ENCODE data around the gene GABRB3.
A peak's percentile ranks its signal among the peaks of the same experiment; 100 is the strongest.

The GABRB3 gene

GRCh38 chr15:26670116-26670515 is 102.8 kb downstream of the GABRB3 start:
- DNase-seq, result no peak

GRCh38 chr15:26667222-26667988 is 105.5 kb downstream of the GABRB3 start:
- no peak for DNase-seq

- no peak for DNase-seq
Measured at GRCh38 chr15:26665957-26666791, 106.7 kb downstream of the GABRB3 start.

GRCh38 chr15:26662283-26662682 is 110.6 kb downstream of the GABRB3 start:
- DNase-seq, result no peak

GRCh38 chr15:26661748-26662147 is 111.1 kb downstream of the GABRB3 start:
- DNase-seq, result peak; percentile 1

- no peak for DNase-seq
Measured at GRCh38 chr15:26661107-26661506, 111.8 kb downstream of the GABRB3 start.

- DNase-seq, result no peak
Measured at GRCh38 chr15:26660241-26660640, 112.6 kb downstream of the GABRB3 start.

GRCh38 chr15:26658290-26658689 is 114.6 kb downstream of the GABRB3 start:
- no peak for DNase-seq

GRCh38 chr15:26656080-26656479 is 116.8 kb downstream of the GABRB3 start:
- no peak for DNase-seq

GRCh38 chr15:26651909-26652308 is 121.0 kb downstream of the GABRB3 start:
- DNase-seq, result no peak

GRCh38 chr15:26648676-26649075 is 124.2 kb downstream of the GABRB3 start:
- no peak for DNase-seq

- no peak for DNase-seq
Measured at GRCh38 chr15:26644948-26645347, 127.9 kb downstream of the GABRB3 start.

- no peak for DNase-seq
Measured at GRCh38 chr15:26641144-26641543, 131.7 kb downstream of the GABRB3 start.

- no peak for DNase-seq
Measured at GRCh38 chr15:26640601-26641000, 132.3 kb downstream of the GABRB3 start.

GRCh38 chr15:26639966-26640365 is 132.9 kb downstream of the GABRB3 start:
- DNase-seq, result no peak

GRCh38 chr15:26635614-26636013 is 137.3 kb downstream of the GABRB3 start:
- DNase-seq, result no peak

GRCh38 chr15:26635105-26635504 is 137.8 kb downstream of the GABRB3 start:
- no peak for DNase-seq

- peak; percentile 1 for DNase-seq
Measured at GRCh38 chr15:26634319-26634718, 138.5 kb downstream of the GABRB3 start.

- no peak for DNase-seq
Measured at GRCh38 chr15:26632500-26632899, 140.4 kb downstream of the GABRB3 start.

- no peak for DNase-seq
Measured at GRCh38 chr15:26631894-26632293, 141.0 kb downstream of the GABRB3 start.

- DNase-seq, result no peak
Measured at GRCh38 chr15:26630857-26631256, 142.0 kb downstream of the GABRB3 start.

- peak; percentile 72 for DNase-seq
Measured at GRCh38 chr15:26628879-26629529, 143.9 kb downstream of the GABRB3 start.

GRCh38 chr15:26628071-26628470 is 144.8 kb downstream of the GABRB3 start:
- no peak for DNase-seq

- no peak for DNase-seq
Measured at GRCh38 chr15:26624128-26624527, 148.7 kb downstream of the GABRB3 start.
